Activated T-helper 1 cell treated with anti-CD3 and anti-CD28 coated beads, Interleukin-12 subunit alpha, Interleukin-12 subunit beta, Interleukin-2, Interleukin-4 antibody, amounts not matched to agents 30 ng/mL and 10 ng/mL and 1 ng/mL, durations not matched to agents 14 hours and 24 hours and 36 hours (primary cell): Measurements from ENCODE around the gene SOD1. TPM values are rescaled to one million over a fixed set of nuclear protein-coding genes. Genes with fewer than 3 reads are reported as not detected.

ENCODE experiments used
- total RNA-seq: library from RNA; stranded (reverse); gene quantifications from 2 replicates; pipeline ENCODE4 v1.2.3, GENCODE V29; 2022

The SOD1 gene
- total RNA-seq, 1 donor from 2014 or later: 346 TPM

Other genes with a start within 250 kb of the SOD1 start
- 66.1 and 70.6 TPM in 2 replicates for gene SCAF4, start 72.4 kb downstream of the SOD1 start, total RNA-seq
- gene HUNK, start 213.3 kb downstream of the SOD1 start, total RNA-seq: 0.29 TPM in 1 of 2 replicates, not detected in the other